ENCODE results near the gene WASF1. TPM values are rescaled to one million over a fixed set of nuclear protein-coding genes. Genes with fewer than 3 reads are reported as not detected.

WASF1 gene
- total and polyA plus RNA-seq, 2 experiments from 2014 or later = 27.4 to 30.5 TPM

DNA sequence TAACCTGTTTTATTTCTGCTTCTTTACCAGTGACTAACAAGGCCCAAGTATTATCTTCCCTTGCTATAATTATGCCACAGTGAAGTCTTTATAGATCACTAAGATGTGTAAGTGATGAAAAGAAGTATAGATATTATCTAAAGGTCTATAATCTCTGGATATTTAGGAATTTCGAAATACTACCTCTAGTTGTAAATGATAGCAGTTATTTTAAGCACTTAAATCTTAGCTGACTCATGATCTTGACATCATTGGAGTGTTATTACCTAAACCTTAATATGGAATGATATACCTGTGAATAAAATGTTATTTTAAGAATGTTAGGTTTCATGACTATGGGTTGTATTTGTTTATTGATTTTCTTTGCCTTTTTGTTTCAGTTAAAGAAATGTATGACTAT, 32.3 kb upstream of the WASF1 start (continued):
- TF ChIP-seq ZNF462 (CRISPR knock-in tag; IDR thresholded peaks at IDR 0.05) (no peak), ZNF331 (CRISPR knock-in tag; IDR thresholded peaks at IDR 0.05; ENCODE audit: low read depth) (no peak), EZH2 (IDR thresholded peaks at IDR 0.05; ENCODE audit: low read depth, unreplicated experiment) (no peak), CREB1 (CRISPR knock-in tag; IDR thresholded peaks at IDR 0.05; ENCODE audit: low read depth) (no peak)

DNA sequence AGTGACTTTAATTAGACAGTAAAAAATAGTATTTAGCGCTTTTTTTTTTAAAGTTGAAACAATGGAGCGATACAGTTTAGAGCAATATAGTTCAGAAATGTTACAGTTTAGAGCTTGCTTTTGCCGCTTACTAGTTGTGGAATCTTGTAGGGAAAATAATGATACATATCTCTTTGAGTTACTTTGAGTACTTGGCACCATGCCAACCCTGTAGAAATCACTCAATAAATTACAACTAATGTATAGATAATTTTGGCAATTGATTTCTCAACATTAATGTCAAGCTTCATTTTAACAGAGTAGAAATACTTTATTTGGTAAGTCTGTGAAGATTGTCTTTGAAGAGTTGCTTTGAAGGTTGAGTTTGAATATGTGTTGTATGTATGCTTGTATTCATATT, 28.2 kb upstream of the WASF1 start:
- no peak overlapping the region for H3K27ac ChIP-seq (ENCODE audit: low read depth)
- H3K4me3 Mint-ChIP-seq = no peak overlapping the region
- peaks cover 11% of the 10 kb centered on the region for H3K36me3 ChIP-seq (ENCODE audit: insufficient read depth)
- H3K27ac Mint-ChIP-seq = no peak overlapping the region
- no peaks in the 10 kb centered on the region for H3K4me1 Mint-ChIP-seq
- DNase-seq (ENCODE audit: low spot score) (no peak), ATAC-seq (no peak)
- H3K27me3 ChIP-seq (ENCODE audit: insufficient read depth) = no peaks in the 10 kb centered on the region
- H3F3A ChIP-seq (replicated peaks; ENCODE audit: low read depth) = no peaks in the 10 kb centered on the region
- no peaks in the 10 kb centered on the region for H3K4me1 ChIP-seq (ENCODE audit: insufficient read depth)
- peaks cover 21% of the 10 kb centered on the region for H3K36me3 Mint-ChIP-seq (ENCODE audit: low read depth)
- H3K9me3 Mint-ChIP-seq = no peaks in the 10 kb centered on the region
- H3K4me2 ChIP-seq = no peak overlapping the region
- H3K9me2 ChIP-seq (ENCODE audit: insufficient read depth) = no peaks in the 10 kb centered on the region
- H4K20me1 ChIP-seq (replicated peaks; ENCODE audit: insufficient read depth) = no peaks in the 10 kb centered on the region; the same call in 1 of the 2 replicates
- no peak overlapping the region for H2AFZ ChIP-seq
- no peak overlapping the region for H3K4me3 ChIP-seq
- H3K79me2 ChIP-seq (replicated peaks; ENCODE audit: insufficient read depth) = peaks cover 11% of the 10 kb centered on the region; the same call in 1 of the 2 replicates
- no peaks in the 10 kb centered on the region for H3K27me3 Mint-ChIP-seq (ENCODE audit: insufficient read depth, low read depth, poor library complexity)
- TF ChIP-seq EZH2phosphoT487 (IDR thresholded peaks at IDR 0.05; ENCODE audit: unreplicated experiment) (no peak), ZNF331 (CRISPR knock-in tag; IDR thresholded peaks at IDR 0.05; ENCODE audit: low read depth) (no peak), ZNF462 (CRISPR knock-in tag; IDR thresholded peaks at IDR 0.05) (no peak)
- TF ChIP-seq, protein P1, sequence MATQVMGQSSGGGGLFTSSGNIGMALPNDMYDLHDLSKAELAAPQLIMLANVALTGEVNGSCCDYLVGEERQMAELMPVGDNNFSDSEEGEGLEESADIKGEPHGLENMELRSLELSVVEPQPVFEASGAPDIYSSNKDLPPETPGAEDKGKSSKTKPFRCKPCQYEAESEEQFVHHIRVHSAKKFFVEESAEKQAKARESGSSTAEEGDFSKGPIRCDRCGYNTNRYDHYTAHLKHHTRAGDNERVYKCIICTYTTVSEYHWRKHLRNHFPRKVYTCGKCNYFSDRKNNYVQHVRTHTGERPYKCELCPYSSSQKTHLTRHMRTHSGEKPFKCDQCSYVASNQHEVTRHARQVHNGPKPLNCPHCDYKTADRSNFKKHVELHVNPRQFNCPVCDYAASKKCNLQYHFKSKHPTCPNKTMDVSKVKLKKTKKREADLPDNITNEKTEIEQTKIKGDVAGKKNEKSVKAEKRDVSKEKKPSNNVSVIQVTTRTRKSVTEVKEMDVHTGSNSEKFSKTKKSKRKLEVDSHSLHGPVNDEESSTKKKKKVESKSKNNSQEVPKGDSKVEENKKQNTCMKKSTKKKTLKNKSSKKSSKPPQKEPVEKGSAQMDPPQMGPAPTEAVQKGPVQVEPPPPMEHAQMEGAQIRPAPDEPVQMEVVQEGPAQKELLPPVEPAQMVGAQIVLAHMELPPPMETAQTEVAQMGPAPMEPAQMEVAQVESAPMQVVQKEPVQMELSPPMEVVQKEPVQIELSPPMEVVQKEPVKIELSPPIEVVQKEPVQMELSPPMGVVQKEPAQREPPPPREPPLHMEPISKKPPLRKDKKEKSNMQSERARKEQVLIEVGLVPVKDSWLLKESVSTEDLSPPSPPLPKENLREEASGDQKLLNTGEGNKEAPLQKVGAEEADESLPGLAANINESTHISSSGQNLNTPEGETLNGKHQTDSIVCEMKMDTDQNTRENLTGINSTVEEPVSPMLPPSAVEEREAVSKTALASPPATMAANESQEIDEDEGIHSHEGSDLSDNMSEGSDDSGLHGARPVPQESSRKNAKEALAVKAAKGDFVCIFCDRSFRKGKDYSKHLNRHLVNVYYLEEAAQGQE (IDR thresholded peaks at IDR 0.05; ENCODE audit: unreplicated experiment) = no peak

Data from GM23338 (cell line).